Esophagus squamous epithelium (tissue), 4 donors: ENCODE results near the gene GALM.

Source experiments
- CTCF ChIP-seq, 6 experiments: fragments of 450-650 bp in 4 of 6; fragments of 200-600 bp in 2 of 6; sonication (generic) in 2 of 6; IDR thresholded peaks; one replicate each; pipeline ENCODE4 v1.5.1; 2016 to 2019; ENCODE audit warnings: antibody characterized with exemption in 6 of 6, mild to moderate bottlenecking in 4 of 6, moderate library complexity in 4 of 6
- POLR2A ChIP-seq, 4 donors: fragments of 450-650 bp; IDR thresholded peaks; one replicate each; pipeline ENCODE4 v1.6.1; 2017; ENCODE audit warnings: antibody characterized with exemption in 4 of 4, mild to moderate bottlenecking in 4 of 4, moderate library complexity in 3 of 4

GRCh38 chr2:38685116-38685735 is 19.3 kb downstream of the GALM start:
- no peak for TF ChIP-seq CTCF (IDR thresholded peaks at IDR 0.05)
- no peak for TF ChIP-seq POLR2A (IDR thresholded peaks at IDR 0.05)
